HepG2 (cell line): Measurements from ENCODE around the gene CRYBA2. TPM values are rescaled to one million over a fixed set of nuclear protein-coding genes. Genes with fewer than 3 reads are reported as not detected.

Experiments used
- AKAP8 ChIP-seq: sonication (generic); formaldehyde crosslinking; IDR thresholded peaks from 2 replicates; pipeline ENCODE4 v1.5.1; 2020; ENCODE audit warnings: mild to moderate bottlenecking, missing genetic modification reagents
- ATF2 ChIP-seq: sonication (generic); formaldehyde crosslinking; IDR thresholded peaks from 2 replicates; pipeline ENCODE4 v1.4.0; 2020; ENCODE audit warnings: missing genetic modification reagents
- EED ChIP-seq: sonication (generic); formaldehyde crosslinking; IDR thresholded peaks from 2 replicates; pipeline ENCODE4 v1.5.0; 2020; ENCODE audit warnings: mild to moderate bottlenecking, missing genetic modification reagents
- JUN ChIP-seq: sonication (generic); formaldehyde crosslinking; IDR thresholded peaks from 2 replicates; pipeline ENCODE4 v1.4.0; 2020; ENCODE audit warnings: mild to moderate bottlenecking, missing genetic modification reagents
- KLF13 ChIP-seq: sonication (generic); formaldehyde crosslinking; IDR thresholded peaks from 2 replicates; pipeline ENCODE4 v1.4.0; 2020; ENCODE audit warnings: mild to moderate bottlenecking, missing genetic modification reagents
- MEF2D ChIP-seq: sonication (generic); formaldehyde crosslinking; IDR thresholded peaks from 2 replicates; pipeline ENCODE4 v1.5.1; 2020; ENCODE audit warnings: mild to moderate bottlenecking, missing genetic modification reagents
- MNT ChIP-seq: fragments of 450-650 bp; IDR thresholded peaks from 2 replicates; pipeline ENCODE4 v1.6.1; 2016
- MXI1 ChIP-seq: IDR thresholded peaks from 3 replicates; pipeline ENCODE4 v1.6.1; 2012; ENCODE audit warnings: low read depth, low read length, inconsistent platforms, borderline replicate concordance
- NCOR1 ChIP-seq: fragments of 200-600 bp; sonication (generic); IDR thresholded peaks from 2 replicates; pipeline ENCODE4 v1.7.0; 2017; ENCODE audit warnings: antibody characterized with exemption, low read length, borderline replicate concordance
- PAWR ChIP-seq: sonication (generic); formaldehyde crosslinking; IDR thresholded peaks from 2 replicates; pipeline ENCODE4 v1.4.0; 2020; ENCODE audit warnings: missing genetic modification reagents, mild to moderate bottlenecking, borderline replicate concordance
- THYN1 ChIP-seq: sonication (generic); formaldehyde crosslinking; IDR thresholded peaks from 2 replicates; pipeline ENCODE4 v1.8.1; 2023; ENCODE audit warnings: low read depth, mild to moderate bottlenecking, moderate library complexity, missing genetic modification reagents, borderline replicate concordance
- ZBED4 ChIP-seq: sonication (generic); formaldehyde crosslinking; IDR thresholded peaks from 2 replicates; pipeline ENCODE4 v1.4.0; 2020; ENCODE audit warnings: missing genetic modification reagents, borderline replicate concordance
- ZBTB14 ChIP-seq: sonication (generic); formaldehyde crosslinking; IDR thresholded peaks from 2 replicates; pipeline ENCODE4 v1.4.0; 2020; ENCODE audit warnings: missing genetic modification reagents
- ZFP91 ChIP-seq: sonication (generic); formaldehyde crosslinking; IDR thresholded peaks from 2 replicates; pipeline ENCODE4 v1.9.0; 2022; ENCODE audit warnings: missing genetic modification reagents, mild to moderate bottlenecking, borderline replicate concordance
- ZIK1 ChIP-seq: sonication (generic); formaldehyde crosslinking; IDR thresholded peaks from 2 replicates; pipeline ENCODE4 v1.5.0; 2020; ENCODE audit warnings: mild to moderate bottlenecking, low read depth, missing genetic modification reagents, borderline replicate concordance
- ZNF530 ChIP-seq: sonication (generic); formaldehyde crosslinking; IDR thresholded peaks from 2 replicates; pipeline ENCODE4 v1.5.0; 2020; ENCODE audit warnings: low read depth, mild to moderate bottlenecking, missing genetic modification reagents
- ZNF605 ChIP-seq: sonication (generic); formaldehyde crosslinking; IDR thresholded peaks from 2 replicates; pipeline ENCODE4 v1.8.0; 2022; ENCODE audit warnings: mild to moderate bottlenecking, missing genetic modification reagents
- ZNF644 ChIP-seq: IDR thresholded peaks from 2 replicates; pipeline ENCODE4 v1.6.1; 2016; ENCODE audit warnings: low read depth
- ZNF652 ChIP-seq: IDR thresholded peaks from 2 replicates; pipeline ENCODE4 v1.6.1; 2016; ENCODE audit warnings: low read depth, borderline replicate concordance
- ZSCAN31 ChIP-seq: sonication (generic); formaldehyde crosslinking; IDR thresholded peaks from 2 replicates; pipeline ENCODE4 v1.5.0; 2020; ENCODE audit warnings: low read depth, mild to moderate bottlenecking, missing genetic modification reagents
- polyA plus RNA-seq, 8 experiments: library from polyadenylated mRNA; depleted of rRNA in 3 of 8; stranded (reverse) in 7 of 8; unstranded in 1 of 8; fragments of >200 nt; fragmentation: Illumina TruSeq in 4 of 8; extraction: Trizol in 4 of 8; gene quantifications; 2 replicates each; pipeline versions ENCODE4 v1.2.1 to v1.2.3, GENCODE V29; 2011 to 2016; ENCODE audit warnings: low read depth in 4 of 8, missing spikeins in 1 of 8, mixed read lengths in 1 of 8; ENCODE audit not compliant: insufficient read depth in 1 of 8
- total RNA-seq, 5 experiments: library from RNA; depleted of rRNA; stranded (reverse); fragments of >200 nt; fragmentation: Illumina TruSeq; extraction: Trizol; gene quantifications; 2 replicates each; pipeline ENCODE4 v1.2.3, GENCODE V29; 2016; ENCODE audit warnings: low read depth in 1 of 5

Gene CRYBA2
- total and polyA plus RNA-seq, 2 of the 13 experiments (the other 11 are each of a cell fraction or from before 2014, with no cell fraction given) = not detected

GRCh38 chr2:218962859-218963492, 30.2 kb downstream of the CRYBA2 start (continued):
- TF ChIP-seq ZFP91 (peak; percentile 62; the same call in 1 of the 2 replicates), MXI1 (no peak), ATF2 (peak; percentile 67; the same call in 1 of the 2 replicates), ZNF644 (CRISPR knock-in tag) (no peak), ZNF530 (CRISPR knock-in tag) (0 out of 2 replicates have a peak, but pooled peaks have one; percentile 60), KLF13 (CRISPR knock-in tag) (no peak; the same call in 1 of the 2 replicates), JUN (CRISPR knock-in tag) (no peak), EED (CRISPR knock-in tag) (peak; percentile 91; the same call in 1 of the 2 replicates), ZNF605 (peak; percentile 90), ZNF652 (CRISPR knock-in tag) (no peak), ZBTB14 (CRISPR knock-in tag) (no peak), MNT (no peak), PAWR (no peak), THYN1 (CRISPR knock-in tag) (no peak), NCOR1 (no peak), AKAP8 (CRISPR knock-in tag) (0 out of 2 replicates have a peak, but pooled peaks have one; percentile 51), ZSCAN31 (CRISPR knock-in tag) (peak; percentile 88; the same call in 1 of the 2 replicates), ZIK1 (CRISPR knock-in tag) (peak; percentile 83; the same call in 1 of the 2 replicates), ZBED4 (peak; percentile 86), MEF2D (peak; percentile 88)
